ENCODE results near the gene ANO2.
"Not testable (repeated sequence)": the region's sequence is repeated elsewhere in the genome, so short reads cannot be mapped to it uniquely, and the experiment has no call there.

The ANO2 gene

DNA sequence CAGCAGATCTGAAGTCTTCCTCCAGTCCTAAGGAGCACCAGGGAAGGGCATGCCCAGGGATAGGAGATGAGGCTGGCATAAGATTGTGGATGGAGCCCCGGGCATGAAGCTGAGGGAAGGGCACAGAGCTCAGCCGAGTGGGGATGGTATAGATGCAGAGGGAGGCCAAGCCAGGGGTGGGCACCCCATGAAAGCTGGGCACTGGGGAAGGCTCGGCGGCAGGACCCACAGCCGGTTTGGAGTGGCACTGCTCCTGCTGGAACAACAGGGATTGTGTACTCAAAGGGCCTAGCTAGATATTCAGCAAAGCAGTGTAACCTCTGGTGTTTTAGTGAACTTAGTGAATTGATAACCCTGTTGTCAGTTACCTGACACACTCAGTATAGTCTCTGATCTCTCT is 396.0 kb downstream of the ANO2 start:
- Mint-ChIP-seq H3K27ac (no peak overlapping the region), H3K9me3 (peaks cover 5% of the 10 kb centered on the region), H3K36me3 (no peaks in the 10 kb centered on the region), H3K4me1 (no peaks in the 10 kb centered on the region), H3K4me3 (no peak overlapping the region)
- ATAC-seq (no peak), DNase-seq (ENCODE audit: low spot score in 2 of 2) (no peak)

DNA sequence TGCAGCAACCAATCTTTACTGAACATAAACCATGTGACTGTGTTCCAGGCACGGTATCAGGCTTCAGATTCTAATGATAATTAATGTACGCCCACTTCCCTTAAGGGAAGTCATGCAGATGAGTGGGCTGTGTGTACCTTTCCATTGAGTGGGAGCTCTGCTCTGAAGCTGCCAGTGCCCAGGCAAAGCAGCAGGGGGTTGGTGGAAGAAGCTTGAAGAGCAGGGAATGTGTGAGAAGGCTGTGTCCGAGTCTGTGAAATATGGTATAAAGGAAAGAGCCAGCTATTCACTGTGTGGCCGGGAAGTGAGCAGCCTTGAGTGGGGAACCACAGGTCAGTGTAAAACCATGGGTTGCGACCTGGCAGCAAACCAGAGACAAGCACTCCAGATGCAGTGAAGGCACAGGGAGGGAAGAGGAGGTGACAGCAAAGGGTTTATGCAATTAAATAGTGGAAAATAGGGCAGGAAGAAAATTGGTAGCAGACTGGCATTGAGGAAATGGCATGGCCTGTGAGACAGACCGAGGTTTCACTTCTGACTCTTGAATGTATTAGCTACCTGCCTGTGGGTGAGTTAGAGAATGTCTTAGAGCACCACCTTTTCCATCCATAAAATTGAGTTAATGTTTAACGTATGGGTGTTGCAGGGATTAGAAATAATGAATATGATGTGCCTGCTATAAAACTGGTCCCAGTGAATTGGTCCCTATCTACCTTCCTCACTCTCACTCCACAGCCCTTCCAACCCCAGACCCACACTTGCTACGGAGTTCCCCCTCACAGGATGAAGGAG is 396.7 kb downstream of the ANO2 start:
- H3K36me3 Mint-ChIP-seq = no peaks in the 10 kb centered on the region

DNA sequence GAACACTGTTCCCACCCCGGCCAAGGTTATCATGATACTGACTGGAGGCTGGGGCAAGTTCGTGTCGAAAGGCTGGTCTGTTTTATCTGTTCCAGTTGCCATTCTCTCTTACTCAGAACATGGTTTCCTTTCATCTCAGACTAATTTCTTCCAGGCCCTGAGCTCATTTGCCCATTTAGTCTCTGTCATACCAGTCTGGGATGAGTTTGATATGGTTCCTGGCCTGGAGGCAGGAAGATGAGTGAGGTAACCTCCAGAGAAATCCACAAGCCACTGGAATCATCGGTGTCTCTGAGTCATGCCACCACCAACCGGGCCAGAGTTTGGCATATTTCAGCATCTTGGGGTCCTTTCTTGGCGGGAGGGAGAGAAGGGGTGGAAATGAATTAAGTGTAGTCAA is 398.4 kb downstream of the ANO2 start:
- no peaks in the 10 kb centered on the region for H3K4me1 Mint-ChIP-seq
- H3K4me3 Mint-ChIP-seq = no peak overlapping the region
- no peak overlapping the region for H3K27ac Mint-ChIP-seq
- peaks cover 14% of the 10 kb centered on the region for H3K9me3 Mint-ChIP-seq
- H3K36me3 Mint-ChIP-seq = no peaks in the 10 kb centered on the region
- DNase-seq (ENCODE audit: low spot score in 2 of 2) (no peak), ATAC-seq (no peak)

More for the DNA sequence above, 396.7 kb downstream of the ANO2 start:
- Mint-ChIP-seq H3K9me3 (peaks cover 10% of the 10 kb centered on the region), H3K4me1 (no peaks in the 10 kb centered on the region), H3K27ac (no peak overlapping the region), H3K4me3 (no peak overlapping the region)
- ATAC-seq (no peak), DNase-seq (ENCODE audit: low spot score in 2 of 2) (no peak)

DNA sequence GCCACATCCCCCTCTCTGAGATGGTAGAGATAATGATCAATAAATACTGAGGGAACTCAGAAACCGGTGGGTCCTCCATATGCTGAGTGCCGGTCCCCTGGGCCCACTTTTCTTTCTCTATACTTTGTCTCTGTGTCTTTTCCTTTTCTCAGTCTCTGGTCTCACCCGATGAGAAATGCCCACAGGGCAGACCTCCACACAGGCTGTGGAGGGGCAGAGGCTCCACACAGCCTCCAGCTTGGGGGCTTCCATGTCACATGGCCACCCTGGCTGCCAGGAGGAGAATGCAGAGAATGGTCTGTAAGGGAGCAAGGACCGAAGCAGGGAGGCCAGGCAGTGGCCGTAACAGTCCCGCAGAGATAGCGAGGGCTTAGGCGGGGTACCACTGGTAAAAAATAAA is 407.3 kb downstream of the ANO2 start:
- no peak for DNase-seq (ENCODE audit: low spot score in 2 of 2)
- Mint-ChIP-seq H3K4me1 (no peaks in the 10 kb centered on the region), H3K36me3 (no peaks in the 10 kb centered on the region), H3K4me3 (no peak overlapping the region), H3K9me3 (peaks cover 14% of the 10 kb centered on the region), H3K27ac (no peak overlapping the region)
- no peak for ATAC-seq

DNA sequence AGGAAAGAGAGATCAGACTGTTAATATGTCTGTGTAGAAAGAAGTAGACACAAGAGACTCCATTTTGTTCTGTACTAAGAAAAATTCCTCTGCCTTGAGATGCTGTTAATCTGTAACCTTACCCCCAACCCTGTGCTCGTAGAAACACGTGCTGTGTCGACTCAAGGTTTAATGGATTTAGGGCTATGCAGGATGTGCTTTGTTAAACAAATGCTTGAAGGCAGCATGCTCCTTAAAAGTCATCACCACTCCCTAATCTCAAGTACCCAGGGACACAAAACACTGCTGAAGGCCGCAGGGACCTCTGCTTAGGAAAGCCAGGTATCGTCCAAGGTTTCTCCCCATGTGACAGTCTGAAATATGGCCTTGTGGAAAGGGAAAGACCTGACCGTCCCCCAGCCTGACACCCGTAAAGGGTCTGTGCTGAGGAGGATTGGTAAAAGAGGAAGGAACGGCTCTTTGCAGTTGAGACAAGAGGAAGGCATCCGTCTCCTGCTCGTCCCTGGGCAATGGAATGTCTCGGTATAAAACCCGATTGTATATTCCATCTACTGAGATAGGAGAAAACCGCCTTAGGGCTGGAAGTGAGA is 407.9 kb downstream of the ANO2 start:
- not testable (repeated sequence) for H3K27ac Mint-ChIP-seq; ATAC-seq; H3K4me1 Mint-ChIP-seq; DNase-seq (ENCODE audit: low spot score in 2 of 2); H3K4me3 Mint-ChIP-seq; H3K36me3 Mint-ChIP-seq
- peaks cover 14% of the 10 kb centered on the region for H3K9me3 Mint-ChIP-seq

DNA sequence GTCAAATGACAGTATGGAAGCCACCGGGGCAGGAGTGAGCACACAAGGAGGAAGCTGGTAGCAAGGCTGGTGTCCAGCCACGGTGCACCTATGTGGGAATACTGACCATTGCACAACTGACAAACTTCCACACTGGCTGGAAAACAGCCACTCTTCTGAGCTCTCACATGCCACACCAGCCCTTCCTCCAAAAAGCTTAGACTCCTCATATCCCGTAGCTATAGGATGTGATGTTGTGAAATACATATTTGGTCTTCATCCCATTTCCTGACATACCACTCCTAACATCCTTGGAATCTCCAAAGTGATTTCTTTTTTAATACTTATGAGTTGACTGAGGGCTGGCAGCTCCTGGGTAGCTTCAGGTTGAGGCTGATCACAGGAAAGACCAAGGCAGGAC is 409.5 kb downstream of the ANO2 start:
- no peaks in the 10 kb centered on the region for H3K4me1 Mint-ChIP-seq
- ATAC-seq = no peak
- H3K9me3 Mint-ChIP-seq = peaks cover 14% of the 10 kb centered on the region
- no peak overlapping the region for H3K4me3 Mint-ChIP-seq
- DNase-seq (ENCODE audit: low spot score in 2 of 2) = no peak
- no peak overlapping the region for H3K27ac Mint-ChIP-seq
- no peaks in the 10 kb centered on the region for H3K36me3 Mint-ChIP-seq

DNA sequence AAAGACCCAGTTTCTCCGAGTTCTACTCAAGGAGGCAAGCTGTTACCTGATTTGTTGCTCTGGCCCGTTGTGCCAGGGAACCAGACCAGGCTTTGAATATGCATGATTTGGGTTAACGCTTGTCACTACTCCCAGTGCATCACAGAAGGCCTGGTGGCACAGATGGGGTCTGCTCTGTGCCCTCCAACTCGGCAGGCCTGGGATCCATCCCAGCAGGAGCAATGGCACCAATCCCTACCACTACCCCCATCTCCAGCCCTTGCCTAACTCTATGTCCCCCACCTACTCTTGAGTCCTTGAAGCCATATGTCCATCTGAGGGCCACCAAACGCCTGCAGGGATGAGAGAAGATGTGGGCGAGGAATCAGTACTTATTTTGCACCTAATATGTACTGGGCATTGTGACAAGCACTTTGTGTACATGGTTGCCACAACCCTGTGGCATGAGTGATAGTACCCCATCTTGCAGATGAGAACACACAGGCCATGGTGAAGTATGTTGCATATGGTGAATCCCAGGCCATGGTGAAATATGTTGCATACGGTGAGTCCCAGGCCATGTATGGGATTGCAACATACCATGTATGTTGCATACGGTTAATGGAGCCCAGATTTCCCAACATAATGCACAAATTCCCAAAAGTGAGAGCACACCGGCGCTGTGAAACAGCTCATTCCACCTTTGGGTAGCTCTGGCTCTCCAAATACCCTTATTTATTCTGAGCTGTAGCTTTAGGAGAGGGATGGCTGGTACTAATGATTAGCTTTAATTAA is 410.4 kb downstream of the ANO2 start:
- ATAC-seq = no peak
- Mint-ChIP-seq H3K27ac (no peak overlapping the region), H3K9me3 (peaks cover 16% of the 10 kb centered on the region), H3K4me3 (no peak overlapping the region), H3K4me1 (no peaks in the 10 kb centered on the region), H3K36me3 (no peaks in the 10 kb centered on the region)
- DNase-seq (ENCODE audit: low spot score in 2 of 2) = no peak

DNA sequence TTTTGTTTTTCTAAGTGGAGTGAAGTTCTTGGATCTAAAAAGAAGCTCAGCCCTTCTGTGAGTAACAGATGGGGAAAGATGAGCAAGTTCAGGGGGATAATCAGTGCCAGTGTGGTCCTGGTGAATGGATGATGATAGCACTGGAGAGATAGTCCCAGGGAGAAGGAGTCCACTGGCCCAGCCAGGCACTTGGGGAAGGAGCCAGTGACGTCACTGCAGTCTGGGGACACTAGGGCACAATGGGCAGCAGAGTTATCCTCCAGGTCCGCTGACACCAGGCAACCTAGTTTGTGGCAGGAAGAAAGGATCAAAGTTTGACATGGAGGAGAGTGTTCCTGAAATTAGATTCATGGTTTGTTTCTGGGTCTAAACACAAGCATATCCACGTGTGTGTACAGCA is 411.7 kb downstream of the ANO2 start:
- Mint-ChIP-seq H3K4me1 (no peaks in the 10 kb centered on the region), H3K36me3 (no peaks in the 10 kb centered on the region), H3K4me3 (no peak overlapping the region), H3K9me3 (peaks cover 10% of the 10 kb centered on the region), H3K27ac (no peak overlapping the region)
- DNase-seq (ENCODE audit: low spot score in 2 of 2) (no peak), ATAC-seq (no peak)

DNA sequence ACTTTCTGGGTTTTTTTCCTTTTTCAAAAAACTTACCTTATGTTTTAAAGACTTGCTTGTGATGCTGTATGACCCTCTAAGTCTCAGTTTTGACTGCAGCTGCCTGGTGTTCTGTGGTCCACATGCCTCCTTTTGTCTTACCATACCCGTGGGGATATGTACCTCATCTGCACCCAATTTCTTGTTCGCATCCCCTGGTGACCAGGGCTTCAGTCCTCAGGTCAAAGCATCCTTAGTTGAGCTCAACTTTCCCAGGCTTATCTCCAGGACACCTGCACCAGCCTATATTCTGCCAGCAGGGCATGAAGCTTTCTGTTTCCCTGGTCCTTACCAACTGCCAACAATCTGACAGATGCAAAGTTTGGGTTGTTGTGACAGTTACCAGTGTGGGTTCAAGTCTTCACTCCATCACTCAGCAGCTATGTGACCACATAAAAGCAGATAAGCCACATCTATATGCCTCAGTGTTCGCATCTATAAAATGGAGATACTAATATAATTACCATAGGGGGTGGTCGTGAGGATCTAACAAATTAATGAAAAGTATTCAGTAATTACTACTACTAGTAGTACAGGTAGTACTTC is 419.2 kb downstream of the ANO2 start:
- H3K4me1 Mint-ChIP-seq = no peaks in the 10 kb centered on the region
- H3K4me3 Mint-ChIP-seq = no peak overlapping the region
- H3K9me3 Mint-ChIP-seq = peaks cover 3% of the 10 kb centered on the region
- no peaks in the 10 kb centered on the region for H3K36me3 Mint-ChIP-seq
- DNase-seq (ENCODE audit: low spot score in 2 of 2) = no peak
- no peak for ATAC-seq
- no peak overlapping the region for H3K27ac Mint-ChIP-seq

DNA sequence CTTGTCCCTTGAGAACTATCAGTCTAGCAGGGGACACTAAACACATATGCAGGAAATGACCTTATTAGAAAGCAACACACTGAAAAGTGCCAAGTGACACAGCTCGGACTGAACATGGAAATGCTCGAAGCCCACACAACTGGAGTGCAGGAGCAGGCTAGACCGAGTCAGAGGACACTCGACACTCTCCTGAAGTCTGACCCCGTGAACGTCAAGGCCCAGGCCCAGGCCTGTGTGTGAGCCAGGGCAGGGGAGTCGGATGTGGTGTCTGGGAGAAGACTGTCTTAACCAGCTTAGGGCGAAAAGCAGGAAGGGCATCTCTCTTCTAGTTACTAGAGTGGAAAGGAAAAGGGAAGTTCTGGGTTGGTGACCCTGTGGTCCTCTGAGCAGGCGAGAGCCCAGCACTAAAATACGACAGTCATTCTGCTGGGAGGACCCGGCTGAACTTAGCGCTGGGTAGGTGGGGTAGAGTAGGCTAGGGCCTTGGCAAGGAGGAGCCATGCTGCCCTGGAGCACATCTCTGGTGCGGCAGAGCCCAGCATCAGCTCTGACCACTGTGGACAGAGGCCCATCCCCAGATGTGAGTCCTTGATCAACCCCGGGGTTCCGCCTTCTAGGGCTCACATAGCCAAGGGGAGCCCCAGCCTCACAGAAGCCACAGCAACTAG is 420.2 kb downstream of the ANO2 start:
- ATAC-seq = peak; percentile 43

DNA sequence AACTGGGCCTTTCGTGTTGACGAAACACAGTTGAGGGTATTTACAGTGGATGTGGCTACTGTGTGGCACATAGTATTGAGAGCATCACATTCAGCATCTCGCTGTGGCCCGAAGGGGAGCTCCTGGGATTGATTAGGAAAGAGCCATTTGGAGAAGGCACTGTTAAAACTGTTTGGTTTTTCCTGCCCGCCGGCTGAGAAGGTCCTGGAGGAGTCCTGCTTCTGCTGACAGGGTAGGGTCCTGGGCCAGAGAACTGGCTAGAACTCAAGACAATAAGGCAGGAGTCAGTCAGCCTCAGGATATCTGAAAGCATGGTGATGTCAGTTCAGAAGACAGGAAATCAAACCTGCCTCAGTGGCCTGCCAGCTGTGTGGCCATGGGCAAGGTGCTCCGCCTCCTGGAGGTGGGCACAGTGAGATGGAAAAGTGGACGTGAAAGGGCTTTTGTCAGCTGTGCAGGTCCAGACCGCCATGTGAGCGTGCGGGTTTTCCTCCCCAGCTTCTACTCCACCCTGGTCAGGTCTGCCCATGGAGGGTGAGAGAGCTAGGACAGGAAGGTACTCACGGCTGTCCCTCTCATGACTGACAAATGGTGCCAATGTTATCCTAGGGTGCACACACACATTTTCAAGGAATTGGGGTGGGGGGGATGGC is 420.8 kb downstream of the ANO2 start:
- H3K4me1 Mint-ChIP-seq = no peaks in the 10 kb centered on the region
- no peak overlapping the region for H3K4me3 Mint-ChIP-seq
- DNase-seq (ENCODE audit: low spot score in 2 of 2) = no peak
- H3K36me3 Mint-ChIP-seq = no peaks in the 10 kb centered on the region
- ATAC-seq = no peak
- H3K27ac Mint-ChIP-seq = no peak overlapping the region
- H3K9me3 Mint-ChIP-seq = no peaks in the 10 kb centered on the region

More for the DNA sequence above, 420.2 kb downstream of the ANO2 start:
- no peak for DNase-seq (ENCODE audit: low spot score in 2 of 2)
- H3K4me3 Mint-ChIP-seq = no peak overlapping the region
- no peaks in the 10 kb centered on the region for H3K4me1 Mint-ChIP-seq
- no peaks in the 10 kb centered on the region for H3K9me3 Mint-ChIP-seq
- no peaks in the 10 kb centered on the region for H3K36me3 Mint-ChIP-seq
- no peak overlapping the region for H3K27ac Mint-ChIP-seq

DNA sequence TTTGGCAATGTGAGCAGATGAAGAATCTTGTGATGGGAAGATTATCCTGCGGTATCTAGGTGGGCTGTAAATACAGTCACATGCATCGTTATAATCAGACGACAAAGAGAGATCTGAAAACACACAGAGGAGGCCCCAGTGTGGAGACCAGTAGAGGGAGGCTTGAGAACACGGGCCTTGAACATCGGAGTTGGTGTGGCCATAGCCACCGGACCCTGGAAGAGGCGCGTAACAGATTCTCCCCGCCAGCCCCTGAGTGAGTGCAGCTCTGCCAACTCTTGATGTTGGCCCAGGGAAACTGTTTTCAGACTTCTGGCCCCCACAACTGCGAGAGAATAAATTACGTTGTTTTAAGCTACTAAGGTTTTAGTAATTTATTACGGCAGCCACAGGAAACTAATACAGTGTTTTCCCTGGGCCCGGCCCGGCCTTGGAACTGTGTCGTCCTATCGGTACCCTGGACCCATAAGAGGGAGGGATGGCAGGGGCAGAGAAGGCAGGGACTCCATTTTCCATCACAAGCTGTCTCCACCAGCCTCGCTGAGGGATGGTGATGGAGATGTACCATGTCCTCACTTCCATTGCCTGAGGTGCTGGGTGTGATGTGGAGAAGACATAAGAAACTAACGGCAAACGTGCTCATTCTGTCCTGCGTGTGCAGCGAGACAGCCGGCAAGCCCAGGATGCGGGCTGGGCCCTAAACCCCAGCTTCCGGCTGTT is 421.5 kb downstream of the ANO2 start:
- no peak for ATAC-seq
- H3K4me1 Mint-ChIP-seq = no peaks in the 10 kb centered on the region
- no peak overlapping the region for H3K27ac Mint-ChIP-seq
- DNase-seq (ENCODE audit: low spot score in 2 of 2) = no peak
- no peaks in the 10 kb centered on the region for H3K9me3 Mint-ChIP-seq
- no peaks in the 10 kb centered on the region for H3K36me3 Mint-ChIP-seq
- no peak overlapping the region for H3K4me3 Mint-ChIP-seq

DNA sequence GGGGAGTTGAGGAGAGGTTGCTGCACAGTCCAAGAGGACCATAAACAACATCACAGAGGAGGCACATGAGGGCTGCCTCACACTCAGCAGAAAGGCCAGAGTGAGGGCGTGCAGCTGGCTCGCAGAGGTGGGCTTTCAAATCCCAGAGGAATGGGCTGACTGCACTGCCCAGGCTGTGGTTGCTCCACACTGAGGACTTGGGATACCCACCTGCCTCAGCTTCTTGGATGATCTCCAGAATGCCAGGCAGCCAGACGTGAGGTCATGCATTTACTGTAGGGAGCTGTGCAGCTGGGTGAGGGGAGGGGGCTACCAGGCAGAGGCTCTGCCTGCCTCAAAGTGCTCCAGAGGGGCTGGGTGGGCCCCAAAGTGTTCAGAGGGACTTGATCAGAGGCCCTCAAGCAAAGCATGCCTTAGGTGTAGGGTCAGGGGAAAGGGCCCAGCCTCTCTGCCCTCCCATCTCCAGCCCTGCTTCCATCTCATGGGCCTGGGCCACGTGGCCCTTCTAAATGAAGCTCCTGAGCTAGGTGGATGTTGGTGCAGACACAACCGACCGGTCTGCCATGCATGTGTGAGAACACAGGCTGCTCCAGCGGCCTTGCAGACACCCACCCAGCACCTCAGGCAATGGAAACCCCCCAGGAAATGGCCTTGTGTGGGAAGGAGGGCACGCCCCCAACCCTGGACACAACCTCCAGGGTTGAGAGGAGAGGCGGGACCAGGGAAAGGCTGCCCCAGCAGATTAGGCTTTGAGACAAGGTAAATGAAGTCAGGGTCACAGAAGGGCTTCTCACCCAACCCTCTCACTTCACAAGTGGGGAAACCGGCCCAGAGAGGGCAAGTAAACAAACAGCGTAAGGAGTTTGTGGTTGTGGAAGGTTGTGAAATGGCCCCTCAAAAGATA is 422.4 kb downstream of the ANO2 start:
- Mint-ChIP-seq H3K27ac (no peak overlapping the region), H3K4me3 (no peak overlapping the region), H3K36me3 (no peaks in the 10 kb centered on the region), H3K9me3 (no peaks in the 10 kb centered on the region), H3K4me1 (no peaks in the 10 kb centered on the region)
- no peak for ATAC-seq
- DNase-seq (ENCODE audit: low spot score in 2 of 2) = no peak
